Pancreas (tissue), 10 donors: ENCODE results near the gene ZNF280A. TPM values are rescaled to one million over a fixed set of nuclear protein-coding genes. Genes with fewer than 3 reads are reported as not detected.

Source experiments
- ATAC-seq, 4 donors: fragments of 200-7000 bp; cut with Tn5 transposase; one replicate each; pipeline versions ENCODE4 v1.8.0 to v1.9.1; 2020; ENCODE audit warnings: mild to moderate bottlenecking in 4 of 4, moderate library complexity in 4 of 4
- DNase-seq, 6 donors: peaks; one replicate each; pipeline ENCODE4 v3.0.0-alpha.2; 2020
- FAIRE-seq: peaks from 2 replicates; lab custom pipeline; 2012; peaks lifted over from hg19 to GRCh38; lab: Jason Lieb, UNC
- H3K27ac ChIP-seq, 4 donors: fragments of 200-600 bp; sonication (generic); 1 replicate in 3 of 4; 2 replicates in 1 of 4; pipeline versions ENCODE4 v1.5.0 to v1.8.0; 2020
- H3K27me3 ChIP-seq, 4 donors: fragments of 200-600 bp; one replicate each; pipeline ENCODE4 v1.8.0; 2021
- H3K36me3 ChIP-seq, 3 donors: fragments of 200-600 bp; sonication (generic) in 1 of 3; one replicate each; pipeline versions ENCODE4 v1.5.0 to v1.8.0; 2020 to 2021
- H3K4me1 ChIP-seq, 3 donors: fragments of 200-600 bp; one replicate each; pipeline ENCODE4 v1.8.0; 2021
- H3K4me3 ChIP-seq, 4 donors: fragments of 200-600 bp; sonication (generic) in 2 of 4; one replicate each; pipeline versions ENCODE4 v1.5.0 to v1.8.0; 2020 to 2021
- H3K9me3 ChIP-seq, 4 donors: fragments of 200-600 bp; one replicate each; pipeline ENCODE4 v1.8.0; 2021
- CTCF ChIP-seq, 4 donors: fragments of 200-600 bp; sonication (generic) in 3 of 4; IDR thresholded peaks; one replicate each; pipeline versions ENCODE4 v1.5.0 to v1.8.0; 2021; ENCODE audit warnings: antibody characterized with exemption in 4 of 4
- WGBS, 2 donors: extraction: QIAGEN DNeasy Blood & Tissue Kit; methylation state at CpG; one replicate each; pipeline ENCODE4 v1.1.7; 2013; 5-methylcytosine and 5-hydroxymethylcytosine counted together
- intact Hi-C, 3 donors: fragments of 100-400 bp; cut with DNase I; formaldehyde crosslinking; loops; one replicate each; pipeline versions ENCODE4 v1.11.1 to v1.14.2; 2022
- polyA plus RNA-seq, 2 donors: library from polyadenylated mRNA; stranded (reverse); fragments of 200-250 nt; gene quantifications; one replicate each; pipeline ENCODE4 v1.2.3, GENCODE V29; 2013
- total RNA-seq, 6 donors: library from RNA; stranded (reverse); fragmentation: NEBNext Ultra II Directional in 4 of 6; extraction: Animal tissue kit (Norgen Biotek cat#: 25700) in 4 of 6; gene quantifications; one replicate each; pipeline versions ENCODE4 v1.2.1 to v1.2.4, GENCODE V29; 2021 to 2023
- donor health status: healthy with polysubstance abuse.
- donor health status: DM: no; HTN: no; CAD: no; lungs with moderate emphysema.
- donor health status: DM: no; HTN: no; CAD: no.
- donor health status: control.
- donor health status: control.
- donor health status: Bipolar disorder and iron deficiency.
- donor health status: DM: yes; HTN: yes; CAD: no.
- donor health status: DM: no; HTN: no; CAD: no.
- donor health status: DM: no; HTN: no; CAD: no.
- donor health status: DM: yes; HTN: yes; CAD: no.

ZNF280A gene
- total and polyA plus RNA-seq, 8 donors, result not detected

DNA sequence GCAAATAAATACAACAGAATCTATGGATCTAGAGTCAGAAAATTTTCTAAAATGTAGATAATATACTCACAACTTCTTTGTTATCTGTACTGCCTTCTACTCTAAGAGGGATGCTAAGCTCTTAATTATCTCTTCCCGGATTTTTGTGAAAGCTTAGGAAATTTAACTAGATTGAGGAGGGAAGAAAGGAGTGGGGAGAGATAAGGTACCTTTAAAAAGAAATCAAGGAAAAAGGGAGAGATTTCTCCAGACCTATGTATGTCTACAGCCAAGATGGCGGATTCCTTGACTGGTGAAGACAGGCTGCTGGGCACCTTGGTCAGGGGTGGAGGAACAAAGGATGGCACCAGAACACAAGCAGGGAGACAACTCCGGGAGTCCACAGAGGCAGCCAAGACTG lies 34.5 kb downstream of the ZNF280A start:
- DNase-seq (no peak), ATAC-seq (no peak), FAIRE-seq (no peak)
- WGBS, 2 donors, result 93 to 96% methylated on average over 3 of the region's 3 CpGs
- H3K27me3 ChIP-seq, result no peaks in the 10 kb centered on the region
- no peaks in the 10 kb centered on the region for H3K4me1 ChIP-seq
- no peak overlapping the region for H3K4me3 ChIP-seq
- H3K9me3 ChIP-seq, result no peaks in the 10 kb centered on the region
- no peak for TF ChIP-seq CTCF (IDR thresholded peaks at IDR 0.05)
- peaks cover 0 to 10% (median 0%) of the 10 kb centered on the region in 3 donors for H3K36me3 ChIP-seq
- intact Hi-C loops, result no loop called here
- no peak overlapping the region for H3K27ac ChIP-seq

DNA sequence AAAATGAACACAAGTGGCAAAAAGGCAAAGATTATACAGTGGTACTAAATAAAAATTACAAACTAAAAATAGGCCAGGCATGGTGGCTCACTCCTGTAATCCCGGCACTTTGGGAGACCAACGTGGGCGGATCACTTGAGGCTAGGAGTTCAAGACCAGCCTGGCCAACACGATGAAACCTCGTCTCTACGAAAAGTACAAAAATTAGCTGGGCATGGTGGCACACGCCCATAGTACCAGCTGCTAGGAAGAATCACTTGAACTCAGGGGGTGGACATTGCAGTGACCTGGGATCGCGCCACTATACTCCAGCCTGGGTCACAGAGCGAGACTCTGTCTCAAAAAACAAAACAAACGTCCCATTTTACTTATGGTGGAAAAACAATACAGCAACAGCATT lies 36.0 kb downstream of the ZNF280A start:
- DNase-seq (no peak), FAIRE-seq (no peak), ATAC-seq (no peak)
- peaks cover 0 to 9% (median 0%) of the 10 kb centered on the region in 3 donors for H3K36me3 ChIP-seq
- intact Hi-C loops, result no loop called here
- 93 to 96% methylated on average over 11 of the region's 11 CpGs for WGBS, 2 donors
- no peaks in the 10 kb centered on the region for H3K27me3 ChIP-seq
- no peak for TF ChIP-seq CTCF (IDR thresholded peaks at IDR 0.05)
- H3K27ac ChIP-seq, result no peak overlapping the region
- no peak overlapping the region for H3K4me3 ChIP-seq
- no peaks in the 10 kb centered on the region for H3K9me3 ChIP-seq
- H3K4me1 ChIP-seq, result no peaks in the 10 kb centered on the region

- H3K27ac ChIP-seq, result no peak overlapping the region
- no peaks in the 10 kb centered on the region for H3K9me3 ChIP-seq
- H3K4me3 ChIP-seq, result no peak overlapping the region
- WGBS, 2 donors, result 42 to 44% methylated on average over 2 of the region's 2 CpGs
- H3K36me3 ChIP-seq, result no peaks in the 10 kb centered on the region
- H3K4me1 ChIP-seq, result no peaks in the 10 kb centered on the region
- no peak for ATAC-seq
- intact Hi-C loops, result no loop called here
- no peak for TF ChIP-seq CTCF (IDR thresholded peaks at IDR 0.05)
- no peak for DNase-seq
- no peak for FAIRE-seq
- H3K27me3 ChIP-seq, result no peaks in the 10 kb centered on the region
These were observed 39.1 kb downstream of the ZNF280A start for GRCh38 chr22:22480940-22481339.

GRCh38 chr22:22479999-22480532 lies 40.0 kb downstream of the ZNF280A start:
- ATAC-seq (no peak), FAIRE-seq (no peak), DNase-seq (no peak)
- no peaks in the 10 kb centered on the region for H3K4me1 ChIP-seq
- H3K36me3 ChIP-seq, result no peaks in the 10 kb centered on the region
- H3K27ac ChIP-seq, result no peak overlapping the region
- no peak for TF ChIP-seq CTCF (IDR thresholded peaks at IDR 0.05)
- no peaks in the 10 kb centered on the region for H3K27me3 ChIP-seq
- no peak overlapping the region for H3K4me3 ChIP-seq
- H3K9me3 ChIP-seq, result no peaks in the 10 kb centered on the region
- intact Hi-C loops, result no loop called here
- WGBS, 2 donors, result 92 to 96% methylated on average over 5 of the region's 5 CpGs

- Histone ChIP-seq H3K27me3 (no peaks in the 10 kb centered on the region), H3K36me3 (no peaks in the 10 kb centered on the region), H3K9me3 (no peaks in the 10 kb centered on the region), H3K4me3 (no peak overlapping the region), H3K4me1 (no peaks in the 10 kb centered on the region), H3K27ac (no peak overlapping the region)
- ATAC-seq, result no peak
- intact Hi-C loops, result no loop called here
- no peak for FAIRE-seq
- DNase-seq, result no peak
- no peak for TF ChIP-seq CTCF (IDR thresholded peaks at IDR 0.05)
- 96 to 100% methylated on average over 2 of the region's 2 CpGs for WGBS, 2 donors
These were observed 41.0 kb downstream of the ZNF280A start for GRCh38 chr22:22479116-22479515.
